ENCODE results near the gene INO80.

INO80 gene

GRCh38 chr15:41106947-41107346 is 9.1 kb downstream of the INO80 start:
- TF ChIP-seq EZH2phosphoT487 (IDR thresholded peaks at IDR 0.05; ENCODE audit: borderline replicate concordance) (no peak), CTCF (conservative IDR thresholded peaks at IDR 0.05; ENCODE audit: low read length) (no peak)
- Histone ChIP-seq H3K9me3 (ENCODE audit: insufficient read depth, low read depth, low read length) (no peaks in the 10 kb centered on the region), H2AFZ (ENCODE audit: low read length) (no peak overlapping the region), H3K79me2 (ENCODE audit: insufficient read depth, low read length) (peaks cover 81% of the 10 kb centered on the region), H3K4me2 (ENCODE audit: low read depth, low read length, poor library complexity, severe bottlenecking) (no peak overlapping the region), H3K36me3 (ENCODE audit: insufficient read depth, low read length) (no peaks in the 10 kb centered on the region; the same call in 1 of the 2 replicates), H3K9me2 (replicated peaks; ENCODE audit: low read depth, low read length) (no peaks in the 10 kb centered on the region), H3K4me3 (ENCODE audit: low read length, poor library complexity, severe bottlenecking) (no peak overlapping the region), H3F3A (ENCODE audit: low read depth) (no peaks in the 10 kb centered on the region), H4K20me1 (ENCODE audit: insufficient read depth, low read length, poor library complexity, severe bottlenecking) (peaks cover 31% of the 10 kb centered on the region), H3K27me3 (ENCODE audit: insufficient read depth, low read length, poor library complexity, severe bottlenecking) (no peaks in the 10 kb centered on the region), H3K4me1 (ENCODE audit: insufficient read depth, low read length, poor library complexity, severe bottlenecking) (peaks cover 3% of the 10 kb centered on the region), H3K9ac (ENCODE audit: low read depth, low read length, poor library complexity, severe bottlenecking) (no peak overlapping the region)

GRCh38 chr15:41105348-41106334 is 10.4 kb downstream of the INO80 start:
- Histone ChIP-seq H3F3A (ENCODE audit: low read depth) (no peaks in the 10 kb centered on the region), H3K27me3 (ENCODE audit: insufficient read depth, low read length, poor library complexity, severe bottlenecking) (no peaks in the 10 kb centered on the region), H3K79me2 (ENCODE audit: insufficient read depth, low read length) (peaks cover 72% of the 10 kb centered on the region), H3K4me2 (ENCODE audit: low read depth, low read length, poor library complexity, severe bottlenecking) (no peak overlapping the region), H4K20me1 (ENCODE audit: insufficient read depth, low read length, poor library complexity, severe bottlenecking) (peaks cover 31% of the 10 kb centered on the region), H3K4me3 (ENCODE audit: low read length, poor library complexity, severe bottlenecking) (no peak overlapping the region), H3K36me3 (ENCODE audit: insufficient read depth, low read length) (no peaks in the 10 kb centered on the region; the same call in 1 of the 2 replicates), H3K9me3 (ENCODE audit: insufficient read depth, low read depth, low read length) (no peaks in the 10 kb centered on the region), H3K9me2 (replicated peaks; ENCODE audit: low read depth, low read length) (no peaks in the 10 kb centered on the region), H3K4me1 (ENCODE audit: insufficient read depth, low read length, poor library complexity, severe bottlenecking) (no peaks in the 10 kb centered on the region), H2AFZ (ENCODE audit: low read length) (no peak overlapping the region), H3K9ac (ENCODE audit: low read depth, low read length, poor library complexity, severe bottlenecking) (no peak overlapping the region)
- TF ChIP-seq CTCF (conservative IDR thresholded peaks at IDR 0.05; ENCODE audit: low read length) (no peak), EZH2phosphoT487 (IDR thresholded peaks at IDR 0.05; ENCODE audit: borderline replicate concordance) (no peak)

GRCh38 chr15:41104234-41104633 is 11.8 kb downstream of the INO80 start:
- Histone ChIP-seq H3K9me3 (ENCODE audit: insufficient read depth, low read depth, low read length) (no peaks in the 10 kb centered on the region), H3K4me3 (ENCODE audit: low read length, poor library complexity, severe bottlenecking) (no peak overlapping the region), H3K27me3 (ENCODE audit: insufficient read depth, low read length, poor library complexity, severe bottlenecking) (no peaks in the 10 kb centered on the region), H3K79me2 (ENCODE audit: insufficient read depth, low read length) (peaks cover 67% of the 10 kb centered on the region), H3F3A (ENCODE audit: low read depth) (no peaks in the 10 kb centered on the region), H3K36me3 (ENCODE audit: insufficient read depth, low read length) (no peaks in the 10 kb centered on the region; the same call in 1 of the 2 replicates), H2AFZ (ENCODE audit: low read length) (no peak overlapping the region), H3K4me2 (ENCODE audit: low read depth, low read length, poor library complexity, severe bottlenecking) (no peak overlapping the region), H4K20me1 (ENCODE audit: insufficient read depth, low read length, poor library complexity, severe bottlenecking) (peaks cover 32% of the 10 kb centered on the region), H3K9ac (ENCODE audit: low read depth, low read length, poor library complexity, severe bottlenecking) (no peak overlapping the region), H3K9me2 (replicated peaks; ENCODE audit: low read depth, low read length) (no peaks in the 10 kb centered on the region), H3K4me1 (ENCODE audit: insufficient read depth, low read length, poor library complexity, severe bottlenecking) (no peaks in the 10 kb centered on the region)
- no peak for TF ChIP-seq EZH2phosphoT487 (IDR thresholded peaks at IDR 0.05; ENCODE audit: borderline replicate concordance)
- TF ChIP-seq CTCF (conservative IDR thresholded peaks at IDR 0.05; ENCODE audit: low read length), result no peak

Measured in Loucy (cell line).